K562 (cell line): Measurements from ENCODE around the gene CDKN2AIP. TPM values are rescaled to one million over a fixed set of nuclear protein-coding genes. Genes with fewer than 3 reads are reported as not detected.
A peak's percentile ranks its signal among the peaks of the same experiment; 100 is the strongest.

Source experiments
- ATAC-seq: fragments of 200-7000 bp; cut with Tn5 transposase; 3 replicates; pipeline ENCODE4 v1.9.1; 2020; ENCODE audit warnings: moderate library complexity
- BruUV-seq: library from RNA; stranded (reverse); fragments of 400-500 nt; replicated peaks from 2 replicates; lab custom pipeline; 2021; lab: Mats Ljungman, UMichigan
- CTCF ChIA-PET: fragments of 300-600 bp; formaldehyde crosslinking; extraction: SDS; loops from one replicate; lab custom pipeline; 2021; ENCODE audit warnings: low intra/inter-chr PET ratio; lab: Yijun Ruan, JAX
- POLR2A ChIA-PET: fragments of 300-600, 350-650 bp; sonication (Branson Sonifier 250); formaldehyde crosslinking; extraction: SDS; loops from one replicate; lab custom pipeline; 2021; ENCODE audit warnings: antibody characterized with exemption, inconsistent platforms; lab: Yijun Ruan, JAX
- DNase-seq, 4 experiments: peaks; one replicate each; pipeline versions ENCODE4 v3.0.0 to v3.0.0-alpha.2; 2011 to 2018; ENCODE audit warnings: low spot score in 3 of 4, mixed read lengths in 3 of 4; ENCODE audit errors: extremely low read depth in 1 of 4
- FAIRE-seq: peaks from 2 replicates; lab custom pipeline; 2011; peaks lifted over from hg19 to GRCh38; lab: Jason Lieb, UNC
- H2AFZ ChIP-seq: 2 replicates; pipeline ENCODE4 v1.6.0; 2011; ENCODE audit warnings: low read depth, low read length, control low read depth, inconsistent platforms
- H3K27ac ChIP-seq: fragments of 200-600 bp; 3 replicates; pipeline ENCODE4 v1.8.0; 2011; ENCODE audit warnings: low read depth, mild to moderate bottlenecking, control low read depth, inconsistent platforms, low read length, moderate library complexity, mixed read lengths; ENCODE audit errors: extremely low read depth
- H3K27me3 ChIP-seq, 2 experiments: fragments of 300-600 bp in 1 of 2; 2 replicates in 1 of 2; 3 replicates in 1 of 2; pipeline versions ENCODE4 v1.6.0 to v1.8.0; 2011; ENCODE audit warnings: inconsistent platforms in 2 of 2, low read length in 2 of 2, mild to moderate bottlenecking in 1 of 2, mixed read lengths in 1 of 2, moderate library complexity in 1 of 2; ENCODE audit not compliant: control insufficient read depth in 2 of 2, insufficient read depth in 2 of 2
- H3K36me3 ChIP-seq: fragments of 300-600 bp; 3 replicates; pipeline ENCODE4 v1.8.0; 2011; ENCODE audit warnings: mild to moderate bottlenecking, low read length, inconsistent platforms; ENCODE audit not compliant: control insufficient read depth, insufficient read depth
- H3K4me1 ChIP-seq, 2 experiments: fragments of 200-600 bp in 1 of 2; replicated peaks in 1 of 2; 2 replicates in 1 of 2; 3 replicates in 1 of 2; pipeline versions ENCODE4 v1.5.1 to v1.8.0; 2011; ENCODE audit warnings: inconsistent platforms in 2 of 2, low read length in 2 of 2, mild to moderate bottlenecking in 1 of 2, mixed read lengths in 1 of 2, moderate library complexity in 1 of 2; ENCODE audit not compliant: control insufficient read depth in 2 of 2, insufficient read depth in 2 of 2
- H3K4me2 ChIP-seq: 2 replicates; pipeline ENCODE4 v1.6.1; 2011; ENCODE audit warnings: low read length, control low read depth, inconsistent platforms, mixed read lengths; ENCODE audit not compliant: insufficient read depth
- H3K4me3 ChIP-seq: fragments of 200-600 bp; sonication (generic), shearing (Covaris generic); 2 replicates; pipeline ENCODE4 v1.5.1; 2016; ENCODE audit warnings: control low read depth, inconsistent platforms
- H3K79me2 ChIP-seq: fragments of 200-600 bp; 3 replicates; pipeline ENCODE4 v1.8.0; 2011; ENCODE audit warnings: low read length, inconsistent platforms; ENCODE audit not compliant: control insufficient read depth, insufficient read depth
- H3K9ac ChIP-seq, 2 experiments: 2 replicates each; pipeline versions ENCODE4 v1.6.0 to v1.6.1; 2011; ENCODE audit warnings: low read depth in 2 of 2, low read length in 2 of 2, control low read depth in 1 of 2, inconsistent platforms in 1 of 2, mild to moderate bottlenecking in 1 of 2, mixed read lengths in 1 of 2; ENCODE audit not compliant: insufficient read depth in 1 of 2
- H3K9me1 ChIP-seq: one replicate; pipeline ENCODE4 v1.6.0; 2011; ENCODE audit warnings: inconsistent platforms, mild to moderate bottlenecking, low read length, moderate library complexity; ENCODE audit not compliant: control insufficient read depth, insufficient read depth
- H3K9me3 ChIP-seq: replicated peaks from 2 replicates; pipeline ENCODE4 v1.5.1; 2011; ENCODE audit warnings: low read depth, low read length, inconsistent platforms; ENCODE audit not compliant: control insufficient read depth, insufficient read depth
- H4K20me1 ChIP-seq: replicated peaks from 2 replicates; pipeline ENCODE4 v1.6.1; 2011; ENCODE audit warnings: low read length, inconsistent platforms, mixed read lengths; ENCODE audit not compliant: control insufficient read depth, insufficient read depth
- BCL6 ChIP-seq: fragments of 250-450 bp; sonication (Bioruptor Pico); IDR thresholded peaks from 2 replicates; pipeline ENCODE4 v1.4.0; 2020
- HIVEP1 ChIP-seq: fragments of 250-450 bp; sonication (Bioruptor Pico); IDR thresholded peaks from 2 replicates; pipeline ENCODE4 v1.4.0; 2020; ENCODE audit warnings: mild to moderate bottlenecking
- ID3 ChIP-seq, 2 experiments: fragments of 250-450 bp in 1 of 2; fragments of 450-650 bp in 1 of 2; sonication (Bioruptor Pico) in 1 of 2; IDR thresholded peaks; 2 replicates each; pipeline versions ENCODE4 v1.6.1 to v1.8.0; 2016 to 2021; ENCODE audit warnings: mild to moderate bottlenecking in 2 of 2, moderate library complexity in 2 of 2, missing compliant biosample characterization in 1 of 2, missing genetic modification characterization in 1 of 2
- SMAD2 ChIP-seq: fragments of 150-350 bp; IDR thresholded peaks from 2 replicates; pipeline ENCODE4 v1.6.1; 2014; ENCODE audit warnings: low read depth, mild to moderate bottlenecking, low read length
- ZC3H8 ChIP-seq: fragments of 450-650 bp; IDR thresholded peaks from 2 replicates; pipeline ENCODE4 v1.6.1; 2017
- ZNF431 ChIP-seq: sonication (generic); formaldehyde crosslinking; IDR thresholded peaks from 2 replicates; pipeline ENCODE4 v1.8.0; 2022; ENCODE audit warnings: mild to moderate bottlenecking, missing genetic modification reagents
- ZNF507 ChIP-seq: conservative IDR thresholded peaks from 2 replicates; pipeline ENCODE4 v1.6.1; 2017; ENCODE audit warnings: missing genetic modification characterization, missing compliant biosample characterization
- WGBS: fragments of 100-300 bp; shearing (Covaris generic); methylation state at CpG from one replicate; pipeline ENCODE4 v1.1.6; 2016; ENCODE audit warnings: low coverage, mixed read lengths; ENCODE audit not compliant: insufficient coverage; ENCODE audit errors: missing lambda C conversion rate; 5-methylcytosine and 5-hydroxymethylcytosine counted together
- in situ Hi-C: fragments of 300-500 bp; cut with MboI; formaldehyde crosslinking; loops from 4 replicates; pipeline ENCODE4 v1.15.0; 2018; ENCODE audit warnings: inconsistent platforms, mixed read lengths
- intact Hi-C: fragments of 100-400 bp; cut with micrococcal nuclease; formaldehyde crosslinking; loops from 2 replicates; pipeline ENCODE4 v1.14.2; 2022
- polyA plus RNA-seq, 8 experiments: library from polyadenylated mRNA; depleted of rRNA in 4 of 8; stranded (reverse) in 5 of 8; unstranded in 3 of 8; fragments of >200 nt; fragmentation: Nextera tagmentation in 2 of 8; fragmentation: Illumina TruSeq in 1 of 8; extraction: Ambion mirVana in 2 of 8; extraction: Trizol in 1 of 8; gene quantifications; 2 replicates each; pipeline versions ENCODE4 v1.2.1 to v1.2.3, GENCODE V29; 2011 to 2014; ENCODE audit warnings: inconsistent platforms in 1 of 8, missing spikeins in 1 of 8
- total RNA-seq, 7 experiments: library from RNA; depleted of rRNA in 6 of 7; stranded (reverse); fragments of >200 nt in 6 of 7; fragmentation: Illumina TruSeq in 2 of 7; extraction: Trizol in 2 of 7; gene quantifications; 2 replicates each; pipeline versions ENCODE4 v1.2.1 to v1.2.3, GENCODE V29; 2011 to 2021; ENCODE audit warnings: low replicate concordance in 1 of 7
- TF ChIP-seq, protein P1 (sequence below): fragments of 250-450 bp; sonication (Bioruptor Pico); IDR thresholded peaks from 2 replicates; pipeline ENCODE4 v1.5.0; 2021; ENCODE audit warnings: mild to moderate bottlenecking, borderline replicate concordance

CDKN2AIP gene
- total and polyA plus RNA-seq, 9 of the 15 experiments (the other 6 are each of a cell fraction or from before 2014, with no cell fraction given), result 5.9 to 22.0 (median 19.7) TPM

DNA sequence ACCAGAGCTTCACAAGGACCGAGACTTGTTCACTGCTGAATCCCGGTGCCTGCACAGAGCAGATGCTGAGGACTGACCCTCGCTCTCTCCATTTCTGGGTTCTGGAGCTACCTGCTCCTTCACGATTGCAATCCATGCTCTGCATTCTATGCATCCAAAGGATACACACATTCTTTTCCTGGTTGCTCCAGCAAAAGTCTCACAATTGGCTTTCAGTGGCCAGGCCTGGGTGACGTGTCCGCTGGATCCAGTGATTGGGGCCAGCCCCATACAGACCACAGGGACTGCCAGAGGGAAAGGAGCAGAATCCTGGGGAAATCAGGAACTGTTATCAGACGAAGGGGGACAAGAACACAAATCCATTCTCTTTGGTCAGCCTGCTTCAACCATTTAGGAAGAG, 14.9 kb upstream of the CDKN2AIP start:
- H3K9ac ChIP-seq, result no peak overlapping the region; a peak in 1 of 4 replicates
- no TSS peak for BruUV-seq
- H3K4me2 ChIP-seq, result no peak overlapping the region
- H3K4me1 ChIP-seq, result no peaks in the 10 kb centered on the region; a peak in 2 of 5 replicates
- in situ Hi-C loops, result no loop called here
- H3K79me2 ChIP-seq, result no peaks in the 10 kb centered on the region
- WGBS, result 48% methylated on average over 7 of the region's 7 CpGs
- no peak overlapping the region for H3K4me3 ChIP-seq
- H3K36me3 ChIP-seq, result no peaks in the 10 kb centered on the region
- H3K27ac ChIP-seq, result no peak overlapping the region
- H3K9me1 ChIP-seq, result no peaks in the 10 kb centered on the region
- H2AFZ ChIP-seq, result peak overlapping the region; percentile 49; the same call in 1 of the 2 replicates
- ChIA-PET POLR2A (interaction anchor here (0.7 to 0.9 kb wide), 2 partner anchors 14 to 19 kb away, joined by 3 read pairs; no protein-coding TSS in a partner anchor), CTCF (no interaction called here)
- H3K27me3 ChIP-seq, result no peaks in the 10 kb centered on the region
- DNase-seq (no peak), ATAC-seq (peak; percentile 38; the same call in 2 of the 3 replicates), FAIRE-seq (no peak)
- H4K20me1 ChIP-seq, result no peaks in the 10 kb centered on the region
- intact Hi-C loops, result no loop called here
- no peaks in the 10 kb centered on the region; the same call in 1 of the 2 replicates for H3K9me3 ChIP-seq
- TF ChIP-seq ZC3H8 (no peak), BCL6 (CRISPR knock-in tag) (no peak), ID3 (CRISPR knock-in tag; IDR thresholded peaks at IDR 0.05) (no peak), ID3 (tag; IDR thresholded peaks at IDR 0.05) (no peak), HIVEP1 (CRISPR knock-in tag) (no peak), ZNF507 (tag) (no peak), ZNF431 (CRISPR knock-in tag) (no peak), SMAD2 (no peak)
- TF ChIP-seq, protein P1, sequence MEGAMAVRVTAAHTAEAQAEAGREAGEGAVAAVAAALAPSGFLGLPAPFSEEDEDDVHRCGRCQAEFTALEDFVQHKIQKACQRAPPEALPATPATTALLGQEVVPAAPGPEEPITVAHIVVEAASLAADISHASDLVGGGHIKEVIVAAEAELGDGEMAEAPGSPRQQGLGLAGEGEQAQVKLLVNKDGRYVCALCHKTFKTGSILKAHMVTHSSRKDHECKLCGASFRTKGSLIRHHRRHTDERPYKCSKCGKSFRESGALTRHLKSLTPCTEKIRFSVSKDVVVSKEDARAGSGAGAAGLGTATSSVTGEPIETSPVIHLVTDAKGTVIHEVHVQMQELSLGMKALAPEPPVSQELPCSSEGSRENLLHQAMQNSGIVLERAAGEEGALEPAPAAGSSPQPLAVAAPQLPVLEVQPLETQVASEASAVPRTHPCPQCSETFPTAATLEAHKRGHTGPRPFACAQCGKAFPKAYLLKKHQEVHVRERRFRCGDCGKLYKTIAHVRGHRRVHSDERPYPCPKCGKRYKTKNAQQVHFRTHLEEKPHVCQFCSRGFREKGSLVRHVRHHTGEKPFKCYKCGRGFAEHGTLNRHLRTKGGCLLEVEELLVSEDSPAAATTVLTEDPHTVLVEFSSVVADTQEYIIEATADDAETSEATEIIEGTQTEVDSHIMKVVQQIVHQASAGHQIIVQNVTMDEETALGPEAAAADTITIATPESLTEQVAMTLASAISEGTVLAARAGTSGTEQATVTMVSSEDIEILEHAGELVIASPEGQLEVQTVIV (CRISPR knock-in tag), result no peak
